HG03439 (cell line): ENCODE results near the gene THEMIS.

Experiments
- ATAC-seq: cut with Tn5 transposase; IDR thresholded peaks from one replicate; pipeline ENCODE4 v1.9.1; 2021; ENCODE audit warnings: mild to moderate bottlenecking, moderate library complexity; ENCODE audit not compliant: unreplicated experiment

Gene THEMIS

DNA sequence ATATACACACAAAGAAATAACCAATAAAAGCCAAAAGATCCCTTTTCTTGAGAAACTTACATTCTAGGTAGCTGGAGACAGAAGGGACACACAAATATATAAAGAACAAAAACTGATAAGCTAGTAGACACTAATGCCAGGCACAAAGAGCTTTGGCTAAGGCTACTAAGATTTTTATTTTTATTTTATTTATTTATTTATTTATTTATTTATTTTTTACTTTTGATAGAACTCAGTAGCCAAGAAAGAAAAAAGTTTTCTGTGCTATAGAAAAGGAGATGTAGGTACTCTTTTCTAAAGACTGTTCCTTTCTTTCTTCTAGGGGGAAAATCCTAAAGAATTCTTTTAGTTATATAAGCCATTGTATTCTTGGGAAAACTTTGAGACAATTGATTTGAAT is 34.1 kb downstream of the THEMIS start:
- ATAC-seq = no peak

DNA sequence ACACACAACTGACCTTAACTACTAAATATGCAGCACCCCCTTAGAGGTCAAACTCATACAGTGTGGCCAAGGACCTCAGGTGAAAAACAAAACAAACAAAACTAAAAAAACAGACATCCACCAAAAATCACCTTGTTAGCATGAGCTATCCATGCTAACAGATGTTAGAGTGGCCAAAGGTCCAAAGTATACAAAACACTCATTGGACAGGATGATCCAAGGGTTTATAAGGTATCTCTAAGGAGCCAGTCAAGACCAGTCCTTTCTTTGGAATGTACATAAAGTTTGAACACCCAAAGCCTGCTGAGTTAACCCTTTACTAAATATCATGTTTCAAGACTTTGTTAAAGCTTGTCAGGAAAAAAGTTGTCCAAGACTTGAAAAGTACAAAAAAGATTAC is 35.8 kb downstream of the THEMIS start:
- no peak for ATAC-seq

DNA sequence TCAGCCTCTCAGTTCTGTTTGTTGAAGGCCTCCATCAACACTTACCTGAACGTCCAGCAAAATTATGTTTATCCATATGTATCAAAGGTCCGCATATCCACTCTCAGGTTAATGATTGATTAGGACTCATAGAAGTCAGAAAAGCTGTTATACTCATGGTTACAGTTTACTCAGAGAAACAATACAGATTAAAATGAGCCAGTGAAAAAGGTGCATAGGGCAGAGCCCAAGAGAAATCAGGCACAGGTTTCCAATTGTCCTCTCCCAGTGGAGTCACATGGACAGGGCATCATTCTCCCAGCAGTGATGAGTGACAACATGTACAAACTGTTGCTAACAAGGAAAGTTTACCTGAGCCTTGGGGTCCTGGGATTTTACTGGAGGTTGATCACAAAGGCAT is 36.2 kb downstream of the THEMIS start:
- ATAC-seq = no peak

- ATAC-seq = no peak
Observed at GRCh38 chr6:127860723-127861122, 40.1 kb downstream of the THEMIS start.

DNA sequence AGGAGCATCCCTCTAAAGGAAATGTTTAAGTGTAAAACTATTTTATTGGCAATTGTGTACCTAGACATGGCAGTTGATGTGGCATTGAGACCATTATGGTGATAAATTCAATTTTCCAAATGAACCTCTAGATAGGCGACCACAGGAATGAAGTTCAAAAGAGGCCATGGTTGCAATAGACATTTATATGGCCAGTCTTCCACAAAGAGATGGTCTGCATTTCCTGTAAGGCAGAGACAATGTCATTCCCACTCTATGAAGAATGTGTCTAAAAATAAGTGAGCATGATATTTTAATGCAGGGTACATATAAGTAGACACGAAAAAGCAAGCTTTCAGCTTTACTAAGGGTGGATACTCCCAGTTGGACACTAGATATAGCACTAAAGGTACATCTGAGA is 40.9 kb downstream of the THEMIS start:
- ATAC-seq = no peak

- no peak for ATAC-seq
Observed at GRCh38 chr6:127858727-127859391, 42.0 kb downstream of the THEMIS start.

GRCh38 chr6:127857051-127857637 is 43.7 kb downstream of the THEMIS start:
- ATAC-seq = no peak

DNA sequence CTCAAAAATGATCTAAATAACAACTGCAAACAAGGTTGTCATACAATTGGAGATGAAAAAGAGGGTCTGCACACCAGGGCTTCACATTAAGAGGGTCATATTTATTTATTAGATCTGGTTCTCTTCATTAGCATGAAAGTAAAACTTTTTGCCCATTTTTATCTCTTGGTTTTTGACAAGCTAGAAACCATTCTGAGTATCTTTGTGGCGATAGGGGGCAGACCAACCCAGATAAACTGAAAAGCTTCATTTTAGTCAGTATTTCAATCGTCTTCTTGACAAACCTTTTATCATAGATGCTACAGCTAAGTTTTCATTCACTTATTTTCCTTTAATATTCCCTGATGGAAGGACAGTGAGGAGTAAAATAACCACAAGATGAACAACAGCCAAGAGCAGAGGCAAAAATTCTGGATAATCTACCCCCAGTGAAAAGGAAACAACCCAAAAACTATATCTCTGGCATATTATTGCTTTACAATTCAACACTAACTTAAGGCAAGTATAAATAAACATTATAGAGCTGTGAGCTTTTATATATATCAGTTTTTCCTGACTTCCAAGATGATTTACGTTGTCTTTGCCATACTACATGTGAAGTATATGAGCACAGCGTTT is 45.2 kb downstream of the THEMIS start:
- ATAC-seq = no peak

DNA sequence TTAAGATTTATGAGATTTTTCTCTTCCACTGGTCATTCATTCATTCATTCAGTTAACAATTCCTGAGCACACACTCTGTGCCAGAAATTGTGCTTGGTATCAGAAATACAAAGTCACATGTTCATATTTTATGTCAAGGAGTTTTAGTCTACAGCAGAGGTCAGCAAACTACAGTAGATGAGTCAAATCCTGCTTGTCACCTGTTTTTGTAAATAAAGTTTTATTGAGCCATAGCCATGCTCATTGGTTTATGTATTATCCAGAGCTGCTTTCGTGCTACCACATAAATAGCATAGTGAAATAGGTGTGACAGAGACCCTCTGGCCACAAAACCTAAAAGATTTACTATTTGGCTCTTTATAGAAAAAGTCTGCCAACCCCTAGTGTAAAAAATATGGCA is 46.8 kb downstream of the THEMIS start:
- ATAC-seq = no peak

- no peak for ATAC-seq
Observed at GRCh38 chr6:127851197-127851596, 49.7 kb downstream of the THEMIS start.

- ATAC-seq = no peak
Observed at GRCh38 chr6:127845242-127845641, 55.6 kb downstream of the THEMIS start.

- no peak for ATAC-seq
Observed at GRCh38 chr6:127844529-127844928, 56.3 kb downstream of the THEMIS start.

- ATAC-seq = no peak
Observed at GRCh38 chr6:127843582-127843981, 57.3 kb downstream of the THEMIS start.

- ATAC-seq = no peak
Observed at GRCh38 chr6:127842562-127842961, 58.3 kb downstream of the THEMIS start.

DNA sequence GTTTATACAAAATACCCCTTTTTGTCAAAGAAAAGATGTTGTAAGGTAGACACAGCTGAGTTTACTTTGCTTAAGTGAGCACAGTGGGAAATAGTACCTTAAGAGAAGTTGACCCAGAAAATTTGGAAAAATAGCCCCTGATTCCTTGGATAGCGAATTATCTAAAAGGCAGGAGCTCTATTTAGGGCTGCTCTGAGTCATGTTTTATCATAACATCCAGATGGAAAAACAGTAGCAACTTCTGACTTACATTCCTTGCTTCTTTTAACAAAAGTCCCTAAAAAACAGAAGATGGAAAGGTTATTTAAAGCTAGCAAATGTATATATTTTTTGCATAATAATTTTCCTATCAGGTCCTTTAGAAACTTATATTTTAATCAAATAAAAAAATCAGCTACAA is 59.0 kb downstream of the THEMIS start:
- no peak for ATAC-seq

GRCh38 chr6:127834136-127834535 is 66.7 kb downstream of the THEMIS start:
- ATAC-seq = no peak

DNA sequence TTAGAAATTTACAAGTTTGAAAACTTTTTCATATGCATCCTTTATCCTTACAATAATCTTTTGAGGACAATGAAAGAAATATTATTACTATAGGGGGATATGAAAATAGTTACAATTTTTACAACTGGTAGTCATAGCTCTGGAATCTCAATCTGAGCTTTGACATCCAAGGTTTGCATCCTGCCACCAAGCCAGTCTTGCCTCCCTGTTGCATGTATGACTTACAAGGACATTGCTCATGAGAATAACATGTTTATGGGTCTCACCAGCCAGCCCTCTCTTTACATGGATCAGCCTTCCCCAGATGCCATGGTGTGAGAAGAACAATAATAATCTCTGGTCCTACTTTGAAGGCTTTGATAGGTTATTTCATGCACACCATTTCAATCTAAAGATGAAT is 67.5 kb downstream of the THEMIS start:
- ATAC-seq = no peak

- no peak for ATAC-seq
Observed at GRCh38 chr6:127832381-127832780, 68.5 kb downstream of the THEMIS start.

GRCh38 chr6:127824061-127824460 is 76.8 kb downstream of the THEMIS start:
- no peak for ATAC-seq

- ATAC-seq = no peak
Observed at GRCh38 chr6:127821431-127821830, 79.4 kb downstream of the THEMIS start.

DNA sequence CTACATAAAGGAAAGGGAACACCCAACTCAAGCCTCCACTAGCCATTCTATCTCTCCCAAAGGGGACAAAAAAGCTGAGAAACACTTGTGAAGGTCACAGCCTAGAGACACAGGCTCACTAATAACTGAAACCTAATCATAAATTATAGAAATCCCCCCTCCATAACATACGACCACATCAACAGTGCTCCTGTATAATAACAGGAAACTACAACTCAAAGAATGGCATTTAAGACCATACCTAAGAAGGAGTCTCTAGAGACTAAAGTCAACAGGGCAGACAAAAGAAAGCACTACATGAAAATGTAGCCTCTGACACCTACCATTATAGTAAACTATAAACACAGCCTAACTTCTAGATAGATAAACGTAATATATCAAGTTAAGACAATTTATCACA is 82.7 kb downstream of the THEMIS start:
- ATAC-seq = no peak

GRCh38 chr6:127816643-127817042 is 84.2 kb downstream of the THEMIS start:
- no peak for ATAC-seq

DNA sequence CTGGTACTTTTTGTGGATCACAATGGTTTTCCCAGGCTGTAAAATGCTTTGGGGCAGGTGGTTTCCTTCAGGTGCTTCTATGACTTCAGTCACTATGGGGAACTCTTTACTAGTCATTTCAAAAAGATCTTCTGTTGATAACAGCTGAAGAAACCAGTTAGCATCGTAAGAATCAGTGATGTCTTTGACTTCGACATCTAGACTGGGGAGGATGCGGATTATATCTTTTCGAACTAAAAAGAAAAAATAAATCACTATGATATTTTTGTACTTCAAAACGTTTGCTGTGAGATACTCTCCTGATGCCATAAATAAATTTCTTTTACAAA is 87.2 kb downstream of the THEMIS start:
- no peak for ATAC-seq
